ENCODE results near the gene GAD1. TPM values are rescaled to one million over a fixed set of nuclear protein-coding genes. Genes with fewer than 3 reads are reported as not detected.

The GAD1 gene
- total RNA-seq, 4 donors from 2014 or later: 1.2 TPM; not detected in 3

GRCh38 chr2:170822290-170823087 is 5.8 kb downstream of the GAD1 start:
- H3K4me1 ChIP-seq: peaks cover 0 to 60% (median 49%) of the 10 kb centered on the region in 4 donors
- H3K27ac ChIP-seq: no peak overlapping the region
- TF ChIP-seq POLR2A (IDR thresholded peaks at IDR 0.05): no peak
- TF ChIP-seq CTCF (IDR thresholded peaks at IDR 0.05): no peak
- no peak for TF ChIP-seq EP300 (IDR thresholded peaks at IDR 0.05)
- H3K4me3 ChIP-seq: peak overlapping the region in 1 of 4 donors; percentile 45
- 6 to 18% methylated on average over 40 to 42 of the region's 43 CpGs for WGBS, 2 donors
- DNase-seq (ENCODE audit: low spot score in 2 of 2): no peak
- no peaks in the 10 kb centered on the region for H3K36me3 ChIP-seq
- no peaks in the 10 kb centered on the region for H3K9me3 ChIP-seq
- peaks cover 8 to 96% of the 10 kb centered on the region in 2 donors for H3K27me3 ChIP-seq

GRCh38 chr2:170823088-170823897 is 6.6 kb downstream of the GAD1 start:
- no peak overlapping the region for H3K27ac ChIP-seq
- TF ChIP-seq POLR2A (IDR thresholded peaks at IDR 0.05) (no peak), CTCF (IDR thresholded peaks at IDR 0.05) (no peak), EP300 (IDR thresholded peaks at IDR 0.05) (no peak)
- DNase-seq (ENCODE audit: low spot score in 2 of 2): no peak
- H3K27me3 ChIP-seq: peaks cover 8 to 95% of the 10 kb centered on the region in 2 donors
- no peaks in the 10 kb centered on the region for H3K9me3 ChIP-seq
- 2 to 3% methylated on average over 48 to 51 of the region's 61 CpGs for WGBS, 2 donors
- peaks cover 0 to 52% (median 41%) of the 10 kb centered on the region in 4 donors for H3K4me1 ChIP-seq
- peak overlapping the region in 2 of 4 donors; percentile 21 to 45 for H3K4me3 ChIP-seq
- no peaks in the 10 kb centered on the region for H3K36me3 ChIP-seq

GRCh38 chr2:170823898-170824215 is 7.2 kb downstream of the GAD1 start:
- Histone ChIP-seq H3K27me3 (peaks cover 8 to 90% of the 10 kb centered on the region in 2 donors), H3K9me3 (no peaks in the 10 kb centered on the region), H3K4me3 (peak overlapping the region in 1 of 4 donors; percentile 45), H3K27ac (no peak overlapping the region), H3K36me3 (no peaks in the 10 kb centered on the region), H3K4me1 (peaks cover 0 to 46% (median 37%) of the 10 kb centered on the region in 4 donors)
- DNase-seq (ENCODE audit: low spot score in 2 of 2): no peak
- 21 to 22% methylated on average over 6 to 11 of the region's 11 CpGs for WGBS, 2 donors
- TF ChIP-seq CTCF (IDR thresholded peaks at IDR 0.05): no peak
- no peak for TF ChIP-seq POLR2A (IDR thresholded peaks at IDR 0.05)
- TF ChIP-seq EP300 (IDR thresholded peaks at IDR 0.05): no peak

GRCh38 chr2:170824526-170825015 is 7.9 kb downstream of the GAD1 start:
- no peak overlapping the region for H3K27ac ChIP-seq
- peaks cover 0 to 45% (median 37%) of the 10 kb centered on the region in 4 donors for H3K4me1 ChIP-seq

More at GRCh38 chr2:170824526-170825015, 7.9 kb downstream of the GAD1 start:
- WGBS, 2 donors: 47 to 78% methylated on average over 2 of the region's 2 CpGs
- peaks cover 6 to 83% of the 10 kb centered on the region in 2 donors for H3K27me3 ChIP-seq
- no peaks in the 10 kb centered on the region for H3K36me3 ChIP-seq
- TF ChIP-seq POLR2A (IDR thresholded peaks at IDR 0.05) (no peak), EP300 (IDR thresholded peaks at IDR 0.05) (no peak), CTCF (IDR thresholded peaks at IDR 0.05) (no peak)
- H3K9me3 ChIP-seq: no peaks in the 10 kb centered on the region
- DNase-seq (ENCODE audit: low spot score in 2 of 2): no peak
- no peak overlapping the region for H3K4me3 ChIP-seq

All from tibial nerve (tissue), 4 donors.